Lung (tissue), 12 donors: Measurements from ENCODE around the gene CDK15. TPM values are rescaled to one million over a fixed set of nuclear protein-coding genes. Genes with fewer than 3 reads are reported as not detected.

Source experiments
- ATAC-seq: fragments of 200-7000 bp; cut with Tn5 transposase; one replicate; pipeline ENCODE4 v1.9.1; 2020; ENCODE audit warnings: moderate number of reproducible peaks; ENCODE audit not compliant: insufficient read depth, low FRiP score
- DNase-seq, 3 donors: peaks; one replicate each; pipeline ENCODE4 v3.0.0-alpha.2; 2013 to 2017
- H3K27ac ChIP-seq, 2 donors: one replicate each; pipeline ENCODE4 v1.5.1; 2013; ENCODE audit warnings: mild to moderate bottlenecking in 2 of 2, moderate library complexity in 2 of 2, control low read depth in 1 of 2, inconsistent platforms in 1 of 2, low read depth in 1 of 2, low read length in 1 of 2
- H3K27me3 ChIP-seq, 3 donors: one replicate each; pipeline ENCODE4 v1.5.1; 2013; ENCODE audit warnings: low read length in 2 of 3; ENCODE audit not compliant: control insufficient read depth in 3 of 3, insufficient read depth in 3 of 3
- H3K36me3 ChIP-seq, 4 donors: one replicate each; pipeline ENCODE4 v1.5.1; 2013; ENCODE audit warnings: low read length in 4 of 4, mild to moderate bottlenecking in 1 of 4, moderate library complexity in 1 of 4; ENCODE audit not compliant: control insufficient read depth in 4 of 4, insufficient read depth in 4 of 4
- H3K4me1 ChIP-seq, 5 donors: one replicate each; pipeline ENCODE4 v1.5.1; 2013; ENCODE audit warnings: low read length in 5 of 5, mild to moderate bottlenecking in 2 of 5, moderate library complexity in 1 of 5; ENCODE audit not compliant: control insufficient read depth in 5 of 5, insufficient read depth in 5 of 5
- H3K4me3 ChIP-seq: one replicate; pipeline ENCODE4 v1.5.1; 2013; ENCODE audit warnings: mild to moderate bottlenecking, control low read depth, moderate library complexity
- H3K9ac ChIP-seq, 2 donors: one replicate each; pipeline ENCODE4 v1.5.1; 2013; ENCODE audit warnings: low read length in 2 of 2, control low read depth in 1 of 2; ENCODE audit not compliant: insufficient read depth in 1 of 2
- H3K9me3 ChIP-seq, 4 donors: one replicate each; pipeline ENCODE4 v1.5.1; 2013; ENCODE audit warnings: low read length in 3 of 4, mild to moderate bottlenecking in 1 of 4, moderate library complexity in 1 of 4; ENCODE audit not compliant: control insufficient read depth in 4 of 4, insufficient read depth in 3 of 4
- CTCF ChIP-seq: IDR thresholded peaks from 2 replicates; pipeline ENCODE4 v1.5.1; 2012; ENCODE audit warnings: mild to moderate bottlenecking; ENCODE audit errors: control extremely low read depth, extremely low read depth
- WGBS, 2 donors: extraction: QIAGEN DNeasy Blood & Tissue Kit; methylation state at CpG; one replicate each; pipeline ENCODE4 v1.1.7; 2013; 5-methylcytosine and 5-hydroxymethylcytosine counted together
- polyA plus RNA-seq, 2 donors: library from polyadenylated mRNA; stranded (reverse); fragments of 200-250 nt; gene quantifications; one replicate each; pipeline ENCODE4 v1.2.1, GENCODE V29; 2013
- total RNA-seq, 2 donors: library from RNA; depleted of rRNA in 1 of 2; stranded (reverse); fragments of >200 nt in 1 of 2; gene quantifications; one replicate each; pipeline ENCODE4 v1.2.1, GENCODE V29; 2014 to 2021
- donor health status: control.
- donor health status: control.
- donor health status: Bipolar disorder and iron deficiency.
- donor health status: healthy.
- donor health status: DM: yes; HTN: yes; CAD: no.

Gene CDK15
- total and polyA plus RNA-seq, 4 donors = 0.07 to 2.3 (median 0.12) TPM

- no peak overlapping the region for H3K9ac ChIP-seq
- WGBS, 2 donors = 59 to 75% methylated on average over 1 of the region's 1 CpG
- H3K27ac ChIP-seq = no peak overlapping the region
- TF ChIP-seq CTCF = no peak
- no peaks in the 10 kb centered on the region for H3K9me3 ChIP-seq
- H3K36me3 ChIP-seq = no peaks in the 10 kb centered on the region
- peaks cover 0 to 3% (median 2%) of the 10 kb centered on the region in 3 donors for H3K27me3 ChIP-seq
- H3K4me3 ChIP-seq = no peak overlapping the region
- DNase-seq (no peak), ATAC-seq (no peak)
- H3K4me1 ChIP-seq = peaks cover 0 to 12% (median 5%) of the 10 kb centered on the region in 5 donors
Measured at GRCh38 chr2:201784563-201784962, 21.8 kb upstream of the CDK15 start.

- Histone ChIP-seq H3K4me3 (no peak overlapping the region), H3K9me3 (no peaks in the 10 kb centered on the region), H3K4me1 (peaks cover 0 to 6% (median 0%) of the 10 kb centered on the region in 5 donors), H3K36me3 (no peaks in the 10 kb centered on the region), H3K27me3 (peaks cover 0 to 3% (median 2%) of the 10 kb centered on the region in 3 donors), H3K9ac (no peak overlapping the region), H3K27ac (no peak overlapping the region)
- 40 to 63% methylated on average over 4 of the region's 4 CpGs for WGBS, 2 donors
- DNase-seq = no peak
- ATAC-seq = no peak
- TF ChIP-seq CTCF = no peak
Measured at GRCh38 chr2:201785135-201785534, 21.2 kb upstream of the CDK15 start.

- DNase-seq (no peak), ATAC-seq (no peak)
- Histone ChIP-seq H3K36me3 (no peaks in the 10 kb centered on the region), H3K9me3 (no peaks in the 10 kb centered on the region), H3K4me1 (peaks cover 0 to 4% (median 0%) of the 10 kb centered on the region in 5 donors), H3K27me3 (peaks cover 0 to 3% (median 2%) of the 10 kb centered on the region in 3 donors), H3K4me3 (no peak overlapping the region), H3K27ac (no peak overlapping the region), H3K9ac (no peak overlapping the region)
- no peak for TF ChIP-seq CTCF
Measured at GRCh38 chr2:201786471-201786870, 19.9 kb upstream of the CDK15 start.

GRCh38 chr2:201788371-201788770, 18.0 kb upstream of the CDK15 start:
- no peaks in the 10 kb centered on the region for H3K4me1 ChIP-seq
- H3K9ac ChIP-seq = no peak overlapping the region
- TF ChIP-seq CTCF = no peak
- H3K27me3 ChIP-seq = peaks cover 0 to 3% (median 2%) of the 10 kb centered on the region in 3 donors
- no peak overlapping the region for H3K4me3 ChIP-seq
- 65 to 73% methylated on average over 3 of the region's 3 CpGs for WGBS, 2 donors
- H3K27ac ChIP-seq = no peak overlapping the region
- DNase-seq (no peak), ATAC-seq (no peak)
- H3K9me3 ChIP-seq = no peaks in the 10 kb centered on the region
- H3K36me3 ChIP-seq = no peaks in the 10 kb centered on the region
